GM12873 (cell line): ENCODE results near the gene RASGRP4.

Experiments used
- CTCF ChIP-seq: IDR thresholded peaks from 2 replicates; pipeline ENCODE4 v1.5.1; 2012; ENCODE audit warnings: low read depth, mild to moderate bottlenecking, moderate library complexity, low read length, control low read depth; ENCODE audit not compliant: insufficient read depth; ENCODE audit errors: missing control alignments

RASGRP4 gene

DNA sequence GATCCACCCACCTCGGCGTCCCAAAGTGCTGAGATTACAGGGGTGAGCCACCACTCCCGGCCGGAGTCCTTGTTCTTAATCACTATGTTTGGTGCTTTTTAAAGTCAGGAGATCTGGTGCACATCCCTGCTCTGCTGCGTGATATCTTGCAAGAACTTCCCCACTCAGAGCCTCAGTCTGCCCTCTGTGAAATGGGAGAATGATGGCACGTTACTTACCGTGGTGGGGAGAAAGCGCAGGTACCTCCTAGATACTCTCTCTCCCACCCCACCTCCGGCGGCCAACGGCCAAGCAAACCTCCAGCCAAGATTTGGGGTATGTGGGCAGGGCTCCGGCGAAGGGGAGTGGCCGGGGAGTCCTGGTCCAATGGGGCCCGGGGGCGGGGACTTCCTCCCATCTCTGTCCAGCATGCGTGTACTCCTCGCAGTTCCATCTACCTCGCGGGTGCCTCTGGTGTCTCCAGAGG is 7.3 kb upstream of the RASGRP4 start, which contains the start of gene RYR1:
Gene RYR1, plus strand, starts transcription at position 424 of the 466 bp plus-strand sequence. CDS start 139 bp downstream, outside the sequence.
- no peak for TF ChIP-seq CTCF

DNA sequence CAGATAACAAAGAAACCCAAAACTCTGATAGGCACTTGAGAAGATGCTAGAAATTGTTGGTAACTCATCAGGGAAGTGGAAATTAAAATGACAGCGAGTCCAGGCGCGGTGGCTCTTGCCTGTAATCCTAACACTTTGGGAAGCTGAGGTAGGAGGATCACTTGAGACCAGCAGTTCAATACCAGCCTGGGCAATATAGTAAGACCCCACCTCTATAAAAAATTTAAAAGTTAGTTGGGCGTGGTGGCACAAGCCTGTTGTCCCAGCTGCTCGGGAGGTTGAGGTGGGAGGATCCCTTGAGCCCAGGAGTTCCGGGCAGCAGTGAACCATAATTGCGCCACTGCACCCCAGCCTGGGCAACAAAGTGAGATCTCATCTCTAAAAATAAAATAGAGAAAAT is 4.9 kb upstream of the RASGRP4 start:
- no peak for TF ChIP-seq CTCF

- no peak for TF ChIP-seq CTCF
Measured at GRCh38 chr19:38429811-38430156, 3.8 kb upstream of the RASGRP4 start.

- no peak for TF ChIP-seq CTCF
Measured at GRCh38 chr19:38429055-38429810, 3.2 kb upstream of the RASGRP4 start.

GRCh38 chr19:38425222-38425809 is 703 bp downstream of the RASGRP4 start:
- no peak for TF ChIP-seq CTCF

- no peak for TF ChIP-seq CTCF
Measured at GRCh38 chr19:38424272-38424671, 1.7 kb downstream of the RASGRP4 start.

DNA sequence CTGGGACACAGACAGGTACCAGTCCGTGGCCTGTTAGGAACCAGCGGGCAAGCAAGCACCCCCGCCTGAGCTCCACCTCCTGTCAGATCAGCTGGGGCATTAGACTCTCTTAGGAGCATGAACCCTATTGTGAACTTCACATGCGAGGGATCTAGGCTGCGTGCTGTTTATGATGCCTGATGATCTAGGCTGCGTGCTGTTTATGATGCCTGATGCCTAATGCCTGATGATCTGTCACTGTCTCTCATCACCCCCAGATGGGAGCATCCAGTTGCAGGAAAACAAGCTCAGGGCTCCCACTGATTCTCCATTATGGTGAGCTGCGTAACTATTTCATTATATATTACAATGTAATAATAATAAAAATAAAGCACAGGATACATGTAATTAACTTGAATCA is 3.6 kb downstream of the RASGRP4 start:
- no peak for TF ChIP-seq CTCF
